Endothelial cell of umbilical vein (primary cell): ENCODE results near the gene DNASE1L1.

ENCODE experiments used
- CTCF ChIP-seq, 2 donors: IDR thresholded peaks; 1 replicate in 1 of 2; 2 replicates in 1 of 2; pipeline ENCODE4 v1.5.1; 2011; ENCODE audit warnings: low read length in 2 of 2, mild to moderate bottlenecking in 2 of 2, moderate library complexity in 2 of 2, control low read depth in 1 of 2, inconsistent platforms in 1 of 2, low read depth in 1 of 2; ENCODE audit not compliant: insufficient read depth in 1 of 2; ENCODE audit errors: extremely low read depth in 1 of 2
- EZH2 ChIP-seq: IDR thresholded peaks from 2 replicates; pipeline ENCODE4 v1.6.1; 2012; ENCODE audit warnings: borderline replicate concordance, low read depth, mild to moderate bottlenecking, moderate library complexity, low read length, inconsistent platforms; ENCODE audit not compliant: severe bottlenecking
- FOS ChIP-seq: IDR thresholded peaks from 2 replicates; pipeline ENCODE4 v1.6.1; 2011; ENCODE audit warnings: mild to moderate bottlenecking, low read length, moderate library complexity, borderline replicate concordance; ENCODE audit not compliant: insufficient read depth
- MAX ChIP-seq: IDR thresholded peaks from 2 replicates; pipeline ENCODE4 v1.6.1; 2011; ENCODE audit not compliant: insufficient read depth, insufficient read length
- MYC ChIP-seq: IDR thresholded peaks from one replicate; pipeline ENCODE4 v1.6.1; 2011; ENCODE audit warnings: mild to moderate bottlenecking, low read depth, low read length
- POLR2A ChIP-seq: IDR thresholded peaks from 2 replicates; pipeline ENCODE4 v1.6.1; 2012; ENCODE audit warnings: low read depth, mild to moderate bottlenecking, control low read depth, low read length
- POLR2AphosphoS5 ChIP-seq: IDR thresholded peaks from 2 replicates; pipeline ENCODE4 v1.6.1; 2012; ENCODE audit warnings: low read depth, mild to moderate bottlenecking, control low read depth, low read length, moderate library complexity; ENCODE audit not compliant: insufficient read depth

- TF ChIP-seq CTCF (IDR thresholded peaks at IDR 0.05; ENCODE audit: extremely low read depth in 1 of 2, insufficient read depth in 1 of 2, low read depth in 1 of 2, low read length in 2 of 2) = no peak
- TF ChIP-seq POLR2A = peak; percentile 41
- TF ChIP-seq EZH2 = no peak
- peak; percentile 71 for TF ChIP-seq POLR2AphosphoS5
- no peak for TF ChIP-seq MAX
- TF ChIP-seq MYC = no peak
- peak; percentile 73 for TF ChIP-seq FOS
Observed at GRCh38 chrX:154369449-154370299, 39.4 kb downstream of the DNASE1L1 start.
